ENCODE measurements around the gene TRIM32. TPM values are rescaled to one million over a fixed set of nuclear protein-coding genes. Genes with fewer than 3 reads are reported as not detected.

The TRIM32 gene
- total RNA-seq, 1 experiment from 2014 or later, result 11.6 TPM

- Histone ChIP-seq H3K4me3 (ENCODE audit: low read length) (no peak overlapping the region), H3K4me2 (ENCODE audit: low read length) (no peak overlapping the region), H3K9ac (ENCODE audit: low read length) (no peak overlapping the region), H3K27me3 (ENCODE audit: low read length) (no peaks in the 10 kb centered on the region), H3K4me1 (ENCODE audit: insufficient read depth, low read length) (peaks cover 7% of the 10 kb centered on the region; the same call in 1 of the 2 replicates), H3F3A (ENCODE audit: low read length, unreplicated experiment) (no peaks in the 10 kb centered on the region), H3K36me3 (ENCODE audit: low read depth, low read length) (no peaks in the 10 kb centered on the region), H3K9me2 (replicated peaks; ENCODE audit: low read length) (no peaks in the 10 kb centered on the region), H4K20me1 (ENCODE audit: low read length) (no peaks in the 10 kb centered on the region), H3K79me2 (ENCODE audit: low read length) (no peaks in the 10 kb centered on the region), H2AFZ (ENCODE audit: low read length) (no peak overlapping the region), H3K27ac (ENCODE audit: low read length) (no peak overlapping the region), H3K9me3 (ENCODE audit: low read length) (no peaks in the 10 kb centered on the region)
- intact Hi-C loops (cut with micrococcal nuclease), result loop anchor here (5.0 kb wide), 1 partner anchor 170 kb away; no protein-coding TSS in a partner anchor
- TF ChIP-seq EZH2 (IDR thresholded peaks at IDR 0.05; ENCODE audit: low read length, unreplicated experiment), result no peak
- TF ChIP-seq EZH2phosphoT487 (IDR thresholded peaks at IDR 0.05; ENCODE audit: borderline replicate concordance, low read length), result no peak
- TF ChIP-seq CTCF (conservative IDR thresholded peaks at IDR 0.05; ENCODE audit: low read depth, low read length), result no peak
- CTCF ChIA-PET, result no interaction called here
- POLR2A ChIA-PET (ENCODE audit: unreplicated experiment), result no interaction called here
- no TSS peak for BruUV-seq (replicated peaks)
- DNase-seq, result no peak
- ATAC-seq, result no peak
Measured at GRCh38 chr9:116662646-116663310, 24.3 kb upstream of the TRIM32 start.

- H3K36me3 ChIP-seq (ENCODE audit: low read depth, low read length), result no peaks in the 10 kb centered on the region
- H3K79me2 ChIP-seq (ENCODE audit: low read length), result no peaks in the 10 kb centered on the region
- no peak for ATAC-seq
- no peak for DNase-seq
- no peak overlapping the region for H3K4me3 ChIP-seq (ENCODE audit: low read length)
- no peaks in the 10 kb centered on the region for H3K27me3 ChIP-seq (ENCODE audit: low read length)
- BruUV-seq (replicated peaks), result no TSS peak
- TF ChIP-seq EZH2phosphoT487 (IDR thresholded peaks at IDR 0.05; ENCODE audit: borderline replicate concordance, low read length) (no peak), CTCF (conservative IDR thresholded peaks at IDR 0.05; ENCODE audit: low read depth, low read length) (no peak), EZH2 (IDR thresholded peaks at IDR 0.05; ENCODE audit: low read length, unreplicated experiment) (no peak)
- no peaks in the 10 kb centered on the region for H3F3A ChIP-seq (ENCODE audit: low read length, unreplicated experiment)
- CTCF ChIA-PET, result no interaction called here
- H2AFZ ChIP-seq (ENCODE audit: low read length), result no peak overlapping the region
- H3K4me1 ChIP-seq (ENCODE audit: insufficient read depth, low read length), result peaks cover 7% of the 10 kb centered on the region; the same call in 1 of the 2 replicates
- H4K20me1 ChIP-seq (ENCODE audit: low read length), result no peaks in the 10 kb centered on the region
- intact Hi-C loops (cut with micrococcal nuclease), result loop anchor here (5.0 kb wide), 1 partner anchor 171 kb away; no protein-coding TSS in a partner anchor
- H3K9ac ChIP-seq (ENCODE audit: low read length), result no peak overlapping the region
- POLR2A ChIA-PET (ENCODE audit: unreplicated experiment), result no interaction called here
- no peaks in the 10 kb centered on the region for H3K9me3 ChIP-seq (ENCODE audit: low read length)
- H3K4me2 ChIP-seq (ENCODE audit: low read length), result no peak overlapping the region
- H3K9me2 ChIP-seq (replicated peaks; ENCODE audit: low read length), result no peaks in the 10 kb centered on the region
- no peak overlapping the region for H3K27ac ChIP-seq (ENCODE audit: low read length)
Measured at GRCh38 chr9:116663581-116663980, 23.5 kb upstream of the TRIM32 start.

- H3K4me3 ChIP-seq (ENCODE audit: low read length), result no peak overlapping the region
- intact Hi-C loops (cut with micrococcal nuclease), result no loop called here
- no peak overlapping the region for H2AFZ ChIP-seq (ENCODE audit: low read length)
- no peak for TF ChIP-seq EZH2phosphoT487 (IDR thresholded peaks at IDR 0.05; ENCODE audit: borderline replicate concordance, low read length)
- TF ChIP-seq EZH2 (IDR thresholded peaks at IDR 0.05; ENCODE audit: low read length, unreplicated experiment), result no peak
- TF ChIP-seq CTCF (conservative IDR thresholded peaks at IDR 0.05; ENCODE audit: low read depth, low read length), result no peak
- H3F3A ChIP-seq (ENCODE audit: low read length, unreplicated experiment), result no peaks in the 10 kb centered on the region
- H3K9me3 ChIP-seq (ENCODE audit: low read length), result no peaks in the 10 kb centered on the region
- ChIA-PET CTCF (no interaction called here), POLR2A (ENCODE audit: unreplicated experiment) (no interaction called here)
- no peak overlapping the region for H3K9ac ChIP-seq (ENCODE audit: low read length)
- H3K27ac ChIP-seq (ENCODE audit: low read length), result no peak overlapping the region
- H3K4me1 ChIP-seq (ENCODE audit: insufficient read depth, low read length), result no peaks in the 10 kb centered on the region
- H3K9me2 ChIP-seq (replicated peaks; ENCODE audit: low read length), result no peaks in the 10 kb centered on the region
- DNase-seq (no peak), ATAC-seq (no peak)
- H3K36me3 ChIP-seq (ENCODE audit: low read depth, low read length), result no peaks in the 10 kb centered on the region
- no peak overlapping the region for H3K4me2 ChIP-seq (ENCODE audit: low read length)
- no peaks in the 10 kb centered on the region for H4K20me1 ChIP-seq (ENCODE audit: low read length)
- no peaks in the 10 kb centered on the region for H3K27me3 ChIP-seq (ENCODE audit: low read length)
- BruUV-seq (replicated peaks), result no TSS peak
- H3K79me2 ChIP-seq (ENCODE audit: low read length), result no peaks in the 10 kb centered on the region
Measured at GRCh38 chr9:116668970-116669695, 18.0 kb upstream of the TRIM32 start.

Measured in PC-3 (cell line).